ENCODE results near the gene TSPEAR. TPM values are rescaled to one million over a fixed set of nuclear protein-coding genes. Genes with fewer than 3 reads are reported as not detected.

Gene TSPEAR
- total and polyA plus RNA-seq, 9 of the 15 experiments (the other 6 are each of a cell fraction or from before 2014, with no cell fraction given): not detected

DNA sequence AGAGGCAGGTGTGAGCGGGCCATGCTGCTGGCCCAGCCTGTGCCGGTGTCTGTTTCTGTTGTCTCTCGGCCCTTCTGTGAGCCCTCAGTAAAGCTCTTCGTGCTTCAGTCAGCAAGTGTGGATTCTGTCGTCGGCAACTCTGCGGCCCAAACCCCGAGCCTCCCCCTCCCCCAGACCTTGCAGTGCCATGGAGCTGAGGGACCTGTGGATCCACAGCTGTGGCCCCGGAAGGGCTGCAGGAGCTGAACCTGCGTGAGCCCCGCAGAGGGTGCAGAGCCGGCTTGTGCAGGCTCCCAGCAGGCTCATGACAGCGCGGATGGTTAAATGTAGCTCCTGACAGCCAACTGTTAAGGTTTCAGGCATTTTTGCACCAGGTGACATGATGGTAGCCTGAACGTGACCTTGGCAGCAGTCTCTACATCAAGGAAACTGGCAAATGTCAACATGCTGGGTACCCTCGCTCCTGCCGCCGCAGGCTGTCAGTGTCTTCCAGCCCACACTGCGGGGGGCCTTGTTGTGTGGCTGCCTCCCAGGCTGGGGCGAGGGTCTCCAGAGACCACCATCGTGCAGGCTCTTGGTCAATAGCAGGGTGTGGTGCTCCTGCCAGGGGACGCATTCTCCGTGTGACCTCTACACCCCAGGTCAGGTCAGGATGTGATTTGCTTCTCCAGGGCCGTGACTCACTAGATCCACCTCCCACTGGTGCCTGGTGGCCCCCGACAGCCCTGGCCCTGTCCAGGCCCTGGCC, 249.1 kb downstream of the TSPEAR start (continued):
- no peak for TF ChIP-seq KDM5B (IDR thresholded peaks at IDR 0.05; ENCODE audit: insufficient replicate concordance, low read depth, low read length)

- FAIRE-seq (no peak), ATAC-seq (peak; percentile 84), DNase-seq (ENCODE audit: extremely low read depth in 1 of 4, low spot score in 3 of 4) (peak; percentile 23 to 52 (median 42))
- Histone ChIP-seq H4K20me1 (replicated peaks; ENCODE audit: control insufficient read depth, insufficient read depth, low read length) (peaks cover 7% of the 10 kb centered on the region; the same call in 1 of the 2 replicates), H3K9me1 (ENCODE audit: control insufficient read depth, insufficient read depth, low read length) (no peaks in the 10 kb centered on the region), H2AFZ (ENCODE audit: low read depth, low read length) (no peak overlapping the region), H3K36me3 (ENCODE audit: control insufficient read depth, insufficient read depth, low read length) (no peaks in the 10 kb centered on the region), H3K4me1 (replicated peaks in 1 of 2; ENCODE audit: control insufficient read depth in 2 of 2, insufficient read depth in 2 of 2, low read length in 2 of 2) (peaks cover 0 to 24% of the 10 kb centered on the region in 2 experiments; a peak in 1 of 5 replicates), H3K27me3 (ENCODE audit: control insufficient read depth in 2 of 2, insufficient read depth in 2 of 2, low read length in 2 of 2) (peaks cover 32 to 96% of the 10 kb centered on the region in 2 experiments), H3K27ac (ENCODE audit: extremely low read depth, low read depth, low read length) (no peak overlapping the region), H3K9ac (ENCODE audit: insufficient read depth in 1 of 2, low read depth in 2 of 2, low read length in 2 of 2) (no peak overlapping the region), H3K4me3 (no peak overlapping the region), H3K4me2 (ENCODE audit: insufficient read depth, low read length) (no peak overlapping the region), H3K79me2 (ENCODE audit: control insufficient read depth, insufficient read depth, low read length) (no peaks in the 10 kb centered on the region), H3K9me3 (replicated peaks; ENCODE audit: control insufficient read depth, insufficient read depth, low read depth, low read length) (no peaks in the 10 kb centered on the region)
- intact Hi-C loops (cut with micrococcal nuclease): no loop called here
- in situ Hi-C loops (cut with MboI): no loop called here
- POLR2A ChIA-PET: interaction anchor here (0.6 to 1.1 kb wide), 2 partner anchors 10 to 13 kb away, joined by 4 to 5 read pairs; no protein-coding TSS in a partner anchor
- BruUV-seq (replicated peaks): no TSS peak
- 7% methylated on average over 15 of the region's 15 CpGs for WGBS (ENCODE audit: insufficient coverage, low coverage, missing lambda C conversion rate)
- CTCF ChIA-PET (ENCODE audit: low intra/inter-chr PET ratio): no interaction called here
- TF ChIP-seq CTCFL (IDR thresholded peaks at IDR 0.05; ENCODE audit: borderline replicate concordance, insufficient read depth, low read depth, low read length, poor library complexity, severe bottlenecking) (peak; percentile 56), RAD21 (CRISPR knock-in tag; conservative IDR thresholded peaks at IDR 0.05 in 1 of 2, IDR thresholded peaks at IDR 0.05 in 1 of 2) (peak in 1 of 2 experiments; percentile 45; a peak in 2 of 4 replicates), CTCF (IDR thresholded peaks at IDR 0.05 in 2 of 3, conservative IDR thresholded peaks at IDR 0.05 in 1 of 3; ENCODE audit: insufficient read depth in 2 of 3, low read depth in 1 of 3, low read length in 3 of 3) (peak in 2 of 3 experiments; percentile 46 to 48; a peak in 3 of 6 replicates), EWSR1 (IDR thresholded peaks at IDR 0.05; ENCODE audit: borderline replicate concordance, low read depth, partially characterized antibody) (no peak), ELK3 (CRISPR knock-in tag; IDR thresholded peaks at IDR 0.05) (no peak)
- TF ChIP-seq, protein P1, sequence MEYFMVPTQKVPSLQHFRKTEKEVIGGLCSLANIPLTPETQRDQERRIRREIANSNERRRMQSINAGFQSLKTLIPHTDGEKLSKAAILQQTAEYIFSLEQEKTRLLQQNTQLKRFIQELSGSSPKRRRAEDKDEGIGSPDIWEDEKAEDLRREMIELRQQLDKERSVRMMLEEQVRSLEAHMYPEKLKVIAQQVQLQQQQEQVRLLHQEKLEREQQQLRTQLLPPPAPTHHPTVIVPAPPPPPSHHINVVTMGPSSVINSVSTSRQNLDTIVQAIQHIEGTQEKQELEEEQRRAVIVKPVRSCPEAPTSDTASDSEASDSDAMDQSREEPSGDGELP (CRISPR knock-in tag; IDR thresholded peaks at IDR 0.05; ENCODE audit: borderline replicate concordance): peak; percentile 74; the same call in 1 of the 2 replicates
Observed at GRCh38 chr21:44461464-44462001, 249.8 kb downstream of the TSPEAR start.
